Neural progenitor cell (in vitro differentiated cells): ENCODE data around the gene ZCCHC14. TPM values are rescaled to one million over a fixed set of nuclear protein-coding genes. Genes with fewer than 3 reads are reported as not detected.
A peak's percentile ranks its signal among the peaks of the same experiment; 100 is the strongest.
"Not testable (repeated sequence)": the region's sequence is repeated elsewhere in the genome, so short reads cannot be mapped to it uniquely, and the experiment has no call there.

Source experiments
- DNase-seq: peaks from one replicate; pipeline ENCODE4 v3.0.0-alpha.2; 2016; ENCODE audit warnings: low spot score
- H2AFZ ChIP-seq: fragments of 200-600 bp; sonication (generic); replicated peaks from 2 replicates; pipeline ENCODE4 v1.6.1; 2016; ENCODE audit warnings: antibody characterized with exemption
- H3F3A ChIP-seq: fragments of 200-600 bp; sonication (generic); 2 replicates; pipeline ENCODE4 v1.6.1; 2016; ENCODE audit warnings: antibody characterized with exemption, low read depth
- H3K27ac ChIP-seq: fragments of 200-600 bp; sonication (generic); 2 replicates; pipeline ENCODE4 v1.5.1; 2016; ENCODE audit warnings: mild to moderate bottlenecking
- H3K27me3 ChIP-seq: fragments of 200-600 bp; sonication (generic); 2 replicates; pipeline ENCODE4 v1.6.1; 2016; ENCODE audit warnings: mild to moderate bottlenecking, moderate library complexity
- H3K36me3 ChIP-seq: fragments of 200-600 bp; sonication (generic); 2 replicates; pipeline ENCODE4 v1.5.1; 2016
- H3K4me1 ChIP-seq: fragments of 200-600 bp; sonication (generic); 2 replicates; pipeline ENCODE4 v1.6.1; 2016; ENCODE audit warnings: mixed run types
- H3K4me2 ChIP-seq: fragments of 200-600 bp; sonication (generic); 2 replicates; pipeline ENCODE4 v1.6.1; 2016
- H3K4me3 ChIP-seq: fragments of 200-600 bp; sonication (generic); 2 replicates; pipeline ENCODE4 v1.5.1; 2016
- H3K79me2 ChIP-seq: fragments of 200-600 bp; sonication (generic); 2 replicates; pipeline ENCODE4 v1.6.1; 2016; ENCODE audit warnings: low read depth
- H3K9ac ChIP-seq: fragments of 200-600 bp; sonication (generic); 2 replicates; pipeline ENCODE4 v1.6.1; 2016
- H3K9me3 ChIP-seq: fragments of 200-600 bp; sonication (generic); 2 replicates; pipeline ENCODE4 v1.5.1; 2016; ENCODE audit warnings: low read depth
- H4K20me1 ChIP-seq: fragments of 200-600 bp; sonication (generic); 2 replicates; pipeline ENCODE4 v1.6.1; 2016; ENCODE audit warnings: low read depth
- H3K27ac Mint-ChIP-seq: 3 replicates; pipeline ENCODE4 v1.8.0; 2021; ENCODE audit warnings: mixed read lengths
- H3K27me3 Mint-ChIP-seq: 2 replicates; pipeline ENCODE4 v1.8.0; 2022; ENCODE audit warnings: low read depth, mild to moderate bottlenecking, inconsistent platforms, moderate library complexity, mixed read lengths; ENCODE audit not compliant: insufficient read depth
- H3K36me3 Mint-ChIP-seq: 3 replicates; pipeline ENCODE4 v1.8.0; 2021; ENCODE audit warnings: mixed read lengths
- H3K4me1 Mint-ChIP-seq: 3 replicates; pipeline ENCODE4 v1.8.0; 2021; ENCODE audit warnings: mixed read lengths
- H3K4me3 Mint-ChIP-seq: 3 replicates; pipeline ENCODE4 v1.8.0; 2021; ENCODE audit warnings: mild to moderate bottlenecking, moderate library complexity, mixed read lengths
- H3K9me3 Mint-ChIP-seq: 3 replicates; pipeline ENCODE4 v1.8.0; 2020; ENCODE audit warnings: mixed read lengths
- EZH2 ChIP-seq: fragments of 200-600 bp; sonication (generic); IDR thresholded peaks from 2 replicates; pipeline ENCODE4 v1.6.1; 2017; ENCODE audit warnings: antibody characterized with exemption, mild to moderate bottlenecking, moderate library complexity
- EZH2phosphoT487 ChIP-seq: fragments of 200-600 bp; sonication (generic); IDR thresholded peaks from 2 replicates; pipeline ENCODE4 v1.6.1; 2017; ENCODE audit warnings: antibody characterized with exemption
- total RNA-seq: library from RNA; depleted of rRNA; stranded (reverse); fragments of >200 nt; gene quantifications from 2 replicates; pipeline ENCODE4 v1.2.3, GENCODE V29; 2015; ENCODE audit warnings: low replicate concordance
- TF ChIP-seq, protein P1 (sequence below): fragments of 200-600 bp; sonication (generic); IDR thresholded peaks from 2 replicates; pipeline ENCODE4 v1.5.1; 2017; ENCODE audit warnings: antibody characterized with exemption, mild to moderate bottlenecking

Gene ZCCHC14
- total RNA-seq, 1 donor from 2014 or later, result 10.3 TPM

GRCh38 chr16:87366288-87366687, 126.5 kb downstream of the ZCCHC14 start:
- no peak overlapping the region for H3K27ac Mint-ChIP-seq
- H3K79me2 ChIP-seq, result peaks cover 37% of the 10 kb centered on the region
- no peaks in the 10 kb centered on the region for H3F3A ChIP-seq
- H2AFZ ChIP-seq, result no peak overlapping the region
- DNase-seq, result no peak
- no peaks in the 10 kb centered on the region for H3K9me3 ChIP-seq
- H3K27me3 ChIP-seq, result no peaks in the 10 kb centered on the region
- no peak overlapping the region for H3K9ac ChIP-seq
- H3K36me3 ChIP-seq, result no peaks in the 10 kb centered on the region
- H3K27ac ChIP-seq, result no peak overlapping the region
- H3K4me1 ChIP-seq, result peaks cover 18% of the 10 kb centered on the region
- no peak for TF ChIP-seq EZH2phosphoT487
- no peak for TF ChIP-seq EZH2
- TF ChIP-seq, protein P1, sequence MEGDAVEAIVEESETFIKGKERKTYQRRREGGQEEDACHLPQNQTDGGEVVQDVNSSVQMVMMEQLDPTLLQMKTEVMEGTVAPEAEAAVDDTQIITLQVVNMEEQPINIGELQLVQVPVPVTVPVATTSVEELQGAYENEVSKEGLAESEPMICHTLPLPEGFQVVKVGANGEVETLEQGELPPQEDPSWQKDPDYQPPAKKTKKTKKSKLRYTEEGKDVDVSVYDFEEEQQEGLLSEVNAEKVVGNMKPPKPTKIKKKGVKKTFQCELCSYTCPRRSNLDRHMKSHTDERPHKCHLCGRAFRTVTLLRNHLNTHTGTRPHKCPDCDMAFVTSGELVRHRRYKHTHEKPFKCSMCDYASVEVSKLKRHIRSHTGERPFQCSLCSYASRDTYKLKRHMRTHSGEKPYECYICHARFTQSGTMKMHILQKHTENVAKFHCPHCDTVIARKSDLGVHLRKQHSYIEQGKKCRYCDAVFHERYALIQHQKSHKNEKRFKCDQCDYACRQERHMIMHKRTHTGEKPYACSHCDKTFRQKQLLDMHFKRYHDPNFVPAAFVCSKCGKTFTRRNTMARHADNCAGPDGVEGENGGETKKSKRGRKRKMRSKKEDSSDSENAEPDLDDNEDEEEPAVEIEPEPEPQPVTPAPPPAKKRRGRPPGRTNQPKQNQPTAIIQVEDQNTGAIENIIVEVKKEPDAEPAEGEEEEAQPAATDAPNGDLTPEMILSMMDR, result no peak
- H3K4me2 ChIP-seq, result no peak overlapping the region
- H3K9me3 Mint-ChIP-seq, result no peaks in the 10 kb centered on the region
- H3K27me3 Mint-ChIP-seq, result peaks cover 5% of the 10 kb centered on the region
- no peak overlapping the region for H3K4me3 Mint-ChIP-seq
- H3K4me3 ChIP-seq, result no peak overlapping the region
- H3K4me1 Mint-ChIP-seq, result peaks cover 34% of the 10 kb centered on the region
- H4K20me1 ChIP-seq, result peaks cover 45% of the 10 kb centered on the region
- H3K36me3 Mint-ChIP-seq, result peaks cover 7% of the 10 kb centered on the region

GRCh38 chr16:87365021-87365713, 127.7 kb downstream of the ZCCHC14 start:
- Histone ChIP-seq H3K9me3 (no peaks in the 10 kb centered on the region), H3F3A (no peaks in the 10 kb centered on the region), H3K4me1 (peaks cover 12% of the 10 kb centered on the region), H3K79me2 (peaks cover 32% of the 10 kb centered on the region), H3K4me2 (no peak overlapping the region), H3K36me3 (no peaks in the 10 kb centered on the region), H3K4me3 (no peak overlapping the region), H2AFZ (no peak overlapping the region), H4K20me1 (peaks cover 34% of the 10 kb centered on the region), H3K9ac (no peak overlapping the region), H3K27ac (no peak overlapping the region), H3K27me3 (no peaks in the 10 kb centered on the region)
- peaks cover 26% of the 10 kb centered on the region for H3K4me1 Mint-ChIP-seq
- DNase-seq, result no peak
- H3K4me3 Mint-ChIP-seq, result no peak overlapping the region
- H3K27me3 Mint-ChIP-seq, result peaks cover 7% of the 10 kb centered on the region
- H3K27ac Mint-ChIP-seq, result no peak overlapping the region
- H3K9me3 Mint-ChIP-seq, result no peaks in the 10 kb centered on the region
- TF ChIP-seq EZH2 (no peak), EZH2phosphoT487 (no peak)
- TF ChIP-seq, protein P1, result no peak
- H3K36me3 Mint-ChIP-seq, result peaks cover 17% of the 10 kb centered on the region

- Mint-ChIP-seq H3K4me3 (no peak overlapping the region), H3K4me1 (peaks cover 17% of the 10 kb centered on the region), H3K9me3 (no peaks in the 10 kb centered on the region), H3K27me3 (peaks cover 4% of the 10 kb centered on the region), H3K36me3 (peaks cover 23% of the 10 kb centered on the region), H3K27ac (peak overlapping the region; percentile 4)
- TF ChIP-seq EZH2phosphoT487, result no peak
- TF ChIP-seq EZH2, result no peak
- TF ChIP-seq, protein P1, result no peak
- DNase-seq, result no peak
- Histone ChIP-seq H3K27me3 (no peaks in the 10 kb centered on the region), H3K9me3 (no peaks in the 10 kb centered on the region), H3K9ac (no peak overlapping the region), H3K4me3 (no peak overlapping the region), H3K4me2 (no peak overlapping the region), H2AFZ (no peak overlapping the region), H3K36me3 (no peaks in the 10 kb centered on the region), H3F3A (no peaks in the 10 kb centered on the region), H3K4me1 (peaks cover 1% of the 10 kb centered on the region), H4K20me1 (peaks cover 22% of the 10 kb centered on the region), H3K79me2 (peaks cover 19% of the 10 kb centered on the region), H3K27ac (no peak overlapping the region)
Measured at GRCh38 chr16:87363771-87364455, 128.9 kb downstream of the ZCCHC14 start.

- not testable (repeated sequence) for H3K4me3 Mint-ChIP-seq, H3K27me3 ChIP-seq, H3K9me3 ChIP-seq, DNase-seq, H3K9me3 Mint-ChIP-seq, H3K36me3 ChIP-seq, H3F3A ChIP-seq, H3K4me2 ChIP-seq, H2AFZ ChIP-seq, H3K27me3 Mint-ChIP-seq, H3K4me3 ChIP-seq, H3K9ac ChIP-seq, H3K27ac Mint-ChIP-seq, H3K27ac ChIP-seq, H3K4me1 ChIP-seq
- Mint-ChIP-seq H3K4me1 (peaks cover 14% of the 10 kb centered on the region), H3K36me3 (peaks cover 27% of the 10 kb centered on the region)
- H3K79me2 ChIP-seq, result peaks cover 10% of the 10 kb centered on the region
- peaks cover 18% of the 10 kb centered on the region for H4K20me1 ChIP-seq
Measured at GRCh38 chr16:87362828-87363559, 129.8 kb downstream of the ZCCHC14 start.
